Activated T-helper 1 cell treated with anti-CD3 and anti-CD28 coated beads, Interleukin-2, amount 50 U/mL, for 16 hours (primary cell): ENCODE measurements around the gene PHF3.

Experiments
- DNase-seq, 2 donors: peaks; one replicate each; pipeline ENCODE4 v3.0.0-alpha.2; 2020; ENCODE audit warnings: low read depth in 1 of 2, low spot score in 1 of 2

The PHF3 gene

DNA sequence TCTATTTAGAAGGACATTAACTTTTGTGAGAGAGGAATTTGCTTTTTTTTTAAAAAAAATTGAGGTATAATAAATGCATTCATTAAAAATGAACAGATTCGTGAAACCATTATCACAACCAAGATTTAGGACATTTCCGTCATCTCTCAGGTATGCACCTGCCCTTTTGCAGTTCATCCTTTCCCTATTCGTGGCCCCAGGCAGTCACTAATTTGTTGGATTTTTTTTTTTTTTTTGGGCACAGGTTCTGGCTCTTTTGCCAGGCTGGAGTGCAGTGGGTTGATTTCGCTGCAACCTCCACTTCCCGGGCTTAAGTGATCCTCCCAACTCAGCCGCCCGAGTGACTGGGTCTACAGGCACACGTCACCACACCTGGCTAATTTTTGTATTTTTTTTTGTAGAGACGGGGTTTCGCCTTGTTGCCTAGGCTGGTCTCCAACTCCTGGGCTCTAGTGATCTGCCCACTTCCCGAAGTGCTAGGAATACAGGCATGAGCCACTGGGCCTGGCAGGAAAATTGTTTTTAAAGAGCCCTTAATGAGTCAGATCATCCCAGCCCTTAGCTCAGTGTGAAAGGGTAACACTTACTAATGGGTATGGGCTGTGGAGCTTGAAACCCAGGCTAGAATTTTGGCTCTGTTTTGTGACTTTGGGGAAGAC is 9.2 kb downstream of the PHF3 start:
- DNase-seq, result no peak

DNA sequence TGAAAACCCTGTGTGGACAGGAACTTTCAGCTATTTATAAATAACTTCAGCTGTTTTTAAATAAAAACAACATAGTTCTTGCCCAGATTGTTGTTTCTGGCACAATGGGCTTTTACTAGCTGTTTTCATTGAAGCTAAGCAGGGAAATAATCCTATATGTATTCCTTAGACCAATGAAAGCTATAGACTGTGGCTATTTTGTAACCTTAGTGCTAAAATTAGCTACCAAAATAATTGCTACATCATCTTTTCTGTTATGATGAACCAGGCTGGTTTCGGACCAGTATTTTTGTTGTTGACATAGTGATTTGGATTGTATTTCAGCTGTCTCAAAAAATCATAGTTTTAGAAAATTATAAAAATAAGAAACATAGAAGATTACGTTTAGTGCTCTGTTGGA is 13.7 kb downstream of the PHF3 start:
- no peak for DNase-seq

DNA sequence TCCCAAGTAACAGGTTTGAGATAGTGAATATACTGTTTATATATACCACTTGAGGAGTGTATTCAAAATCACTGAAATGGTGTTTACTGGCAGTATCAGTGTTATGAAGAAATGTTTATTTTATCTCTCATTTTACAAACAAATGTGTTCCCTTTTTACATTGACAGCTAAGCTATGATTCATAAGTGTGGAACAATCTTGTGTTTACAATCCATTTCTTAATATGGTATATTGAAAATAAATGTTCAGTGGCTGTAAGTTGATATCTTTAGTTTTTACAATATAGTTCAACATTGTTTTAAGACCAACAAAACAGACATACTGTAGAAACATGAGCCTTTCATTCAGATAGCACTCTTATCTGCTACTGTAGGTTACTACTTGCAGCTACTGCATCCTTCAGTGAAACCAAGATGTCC is 14.3 kb downstream of the PHF3 start:
- no peak for DNase-seq

DNA sequence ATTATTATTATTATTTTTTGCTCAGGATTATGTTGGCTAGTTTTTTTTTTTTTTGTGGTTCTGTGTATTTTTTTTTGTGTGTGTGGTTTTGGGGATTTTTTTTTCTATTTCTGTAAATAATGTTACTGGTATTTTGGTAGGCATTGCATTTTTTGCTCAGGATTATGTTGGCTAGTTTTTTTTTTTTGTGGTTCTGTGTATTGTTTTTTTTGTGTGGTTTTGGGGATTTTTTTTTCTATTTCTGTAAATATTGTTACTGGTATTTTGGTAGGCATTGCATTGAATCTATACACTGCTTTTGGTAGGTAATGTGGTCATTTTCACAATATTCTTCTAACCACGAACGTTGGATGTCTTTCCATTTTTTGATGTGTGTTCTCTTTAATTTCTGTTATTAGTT is 17.4 kb downstream of the PHF3 start:
- DNase-seq, result no peak

DNA sequence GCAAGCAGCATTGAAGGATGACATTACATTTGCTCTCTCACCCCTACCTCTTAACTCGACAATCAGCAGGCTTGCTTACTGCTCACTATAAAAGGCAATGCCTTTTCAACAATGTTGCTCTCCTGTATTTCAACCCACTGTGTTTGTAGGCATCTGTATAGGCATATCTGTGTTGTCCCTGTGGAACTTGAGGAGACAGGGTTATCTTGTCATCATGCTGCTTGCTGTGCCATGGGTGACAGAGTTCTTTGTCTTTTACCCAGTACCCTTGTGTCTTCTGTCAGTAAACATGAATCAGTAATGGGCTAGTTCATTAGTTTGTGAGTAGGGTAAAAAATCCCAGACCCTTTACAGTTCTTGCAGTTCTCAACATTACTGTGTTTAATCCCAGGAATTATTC is 25.2 kb downstream of the PHF3 start:
- DNase-seq, result no peak

DNA sequence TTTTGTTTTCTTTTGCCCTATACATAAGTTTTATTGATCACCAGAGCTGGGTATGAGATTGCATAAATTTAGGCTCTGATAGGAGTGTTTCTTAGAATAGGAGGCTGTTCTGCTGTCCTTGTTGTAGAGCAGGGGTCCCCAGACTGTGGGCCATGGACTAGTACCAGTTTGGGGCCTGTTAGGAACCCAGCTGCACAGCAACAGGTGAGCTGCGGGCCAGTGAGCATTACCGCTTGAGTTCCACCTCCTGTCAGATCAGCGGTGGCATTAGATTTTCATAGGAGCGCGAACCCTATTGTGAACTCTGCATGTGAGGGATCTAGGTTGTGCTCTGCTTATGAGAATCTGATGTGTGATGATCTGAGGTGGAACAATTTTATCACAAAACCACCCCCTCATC is 26.2 kb downstream of the PHF3 start:
- no peak for DNase-seq

DNA sequence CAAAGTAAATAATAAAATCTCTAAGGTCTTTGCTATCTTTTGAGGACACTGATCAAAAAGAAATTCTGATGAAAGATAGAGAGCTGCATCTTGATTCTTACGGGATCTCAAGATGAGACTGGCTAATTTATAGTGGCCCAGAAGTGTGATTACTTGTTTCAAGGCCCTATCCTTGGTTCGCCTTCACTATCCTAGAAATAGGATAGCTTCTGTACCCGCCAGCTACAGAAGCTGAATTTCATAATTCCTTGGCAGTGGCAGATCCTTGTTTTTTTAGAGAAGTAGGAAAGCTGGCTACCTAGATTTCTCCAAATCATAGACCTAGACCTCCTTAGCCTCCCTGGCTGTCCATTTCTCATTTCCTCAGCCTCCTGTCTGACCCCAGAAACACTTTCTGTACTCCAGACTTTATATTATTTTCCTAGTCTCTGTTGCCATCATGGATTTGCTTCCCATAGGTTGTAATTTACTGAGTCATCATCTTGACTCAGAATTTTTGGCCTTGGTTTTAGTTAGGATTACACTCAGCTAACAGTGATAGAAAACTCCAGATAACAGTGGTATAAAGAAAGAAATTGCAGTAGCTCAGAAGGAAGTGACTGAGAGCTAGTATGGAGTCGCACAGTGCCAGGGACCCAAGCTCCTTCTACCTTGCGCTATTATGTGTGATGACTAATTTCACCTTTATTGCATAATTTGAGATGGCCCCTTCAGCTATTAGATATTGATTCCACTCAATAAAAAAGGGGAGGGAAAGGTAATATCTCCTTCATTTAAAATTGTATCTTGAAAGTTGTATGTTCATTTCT is 27.7 kb downstream of the PHF3 start:
- DNase-seq, result no peak

DNA sequence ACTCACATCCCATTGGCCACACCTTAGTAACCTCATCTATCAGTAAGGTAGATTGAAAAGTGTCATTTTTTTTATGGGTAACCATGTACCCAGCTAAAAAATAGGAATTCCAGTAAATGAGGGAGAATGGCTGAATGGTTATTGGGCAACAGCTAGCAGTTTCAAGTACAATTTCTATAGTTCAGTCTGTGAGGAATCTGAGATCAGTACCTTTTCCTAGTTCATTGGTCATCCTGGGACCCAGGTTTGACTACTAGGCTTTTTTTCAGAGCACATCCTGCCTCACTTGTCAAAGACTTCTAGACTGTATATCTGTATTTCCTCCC is 28.3 kb downstream of the PHF3 start:
- DNase-seq, result no peak

DNA sequence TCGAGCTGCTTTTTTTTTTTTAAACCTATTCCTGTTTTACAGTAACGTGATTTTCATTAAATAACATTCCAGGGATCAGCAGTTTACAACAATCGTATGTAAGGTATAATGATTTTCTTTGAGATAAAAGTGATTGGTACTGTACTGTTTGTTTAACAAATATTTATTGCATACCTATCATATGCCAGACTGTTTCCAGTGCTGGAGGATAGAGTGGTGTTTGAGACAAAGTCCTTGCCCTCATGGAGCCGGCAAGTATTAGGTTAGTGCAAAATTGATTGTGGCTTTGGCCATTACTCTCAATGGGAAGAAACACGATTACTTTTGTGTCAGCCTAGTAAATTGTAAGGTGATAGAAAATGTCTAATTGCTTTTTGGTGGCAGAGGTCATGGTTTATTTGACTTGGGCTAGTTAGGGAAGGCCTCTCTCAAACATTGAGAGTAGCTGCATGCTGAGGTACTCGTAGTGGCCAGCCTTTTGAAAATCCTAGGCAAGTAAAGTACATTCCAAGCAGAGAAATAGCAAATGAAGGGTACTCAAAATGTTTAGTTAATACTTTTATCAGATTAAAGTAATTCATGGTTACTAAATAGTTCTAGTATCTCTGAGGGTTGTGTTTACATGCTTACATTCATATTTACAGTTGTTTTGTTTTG is 35.6 kb downstream of the PHF3 start:
- DNase-seq, result no peak

DNA sequence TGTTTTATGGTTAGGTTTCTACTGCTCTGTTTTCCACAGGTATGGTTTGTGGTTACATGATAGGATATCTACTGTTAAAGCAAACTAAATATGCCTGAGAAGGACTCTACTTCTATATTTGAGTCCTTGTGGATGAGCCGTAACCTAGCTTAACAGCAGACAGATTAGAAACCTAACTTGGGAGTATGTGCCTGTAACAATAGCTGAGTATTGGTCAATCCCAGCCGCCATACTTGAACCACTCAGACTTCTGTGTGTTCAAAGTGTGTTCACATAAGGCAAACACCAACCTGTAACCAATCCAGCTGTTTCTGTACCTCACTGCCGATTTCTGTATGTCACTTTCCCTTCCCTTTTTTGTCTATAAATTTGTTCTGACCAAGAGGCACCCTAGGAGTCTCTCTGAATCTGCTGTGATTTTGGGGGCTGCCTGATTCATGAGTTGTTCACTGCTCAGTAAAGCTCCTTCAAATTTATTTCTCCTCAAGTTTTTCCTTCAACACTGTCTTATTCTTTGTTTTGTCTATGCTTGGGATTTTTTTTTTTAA is 37.1 kb downstream of the PHF3 start:
- no peak for DNase-seq

DNA sequence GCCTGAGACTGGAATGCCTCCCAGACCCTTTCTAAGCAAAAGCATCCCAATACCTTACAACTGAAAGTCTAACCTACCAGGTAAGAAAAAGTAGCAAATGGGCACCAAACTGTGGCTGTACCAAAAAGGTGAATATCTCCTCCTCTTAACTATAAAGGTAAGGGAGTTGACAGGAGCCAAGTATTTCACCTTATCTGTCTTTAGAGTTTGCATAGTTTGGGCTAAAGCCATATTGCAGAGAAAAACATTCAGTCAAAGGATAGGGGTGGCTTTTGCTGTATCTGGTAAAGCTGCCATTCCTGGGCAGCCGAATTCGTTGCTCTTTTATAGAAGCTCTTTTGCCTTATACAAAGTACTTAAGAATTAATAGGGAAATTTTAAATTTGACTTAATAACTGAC is 38.1 kb downstream of the PHF3 start:
- DNase-seq, result no peak

DNA sequence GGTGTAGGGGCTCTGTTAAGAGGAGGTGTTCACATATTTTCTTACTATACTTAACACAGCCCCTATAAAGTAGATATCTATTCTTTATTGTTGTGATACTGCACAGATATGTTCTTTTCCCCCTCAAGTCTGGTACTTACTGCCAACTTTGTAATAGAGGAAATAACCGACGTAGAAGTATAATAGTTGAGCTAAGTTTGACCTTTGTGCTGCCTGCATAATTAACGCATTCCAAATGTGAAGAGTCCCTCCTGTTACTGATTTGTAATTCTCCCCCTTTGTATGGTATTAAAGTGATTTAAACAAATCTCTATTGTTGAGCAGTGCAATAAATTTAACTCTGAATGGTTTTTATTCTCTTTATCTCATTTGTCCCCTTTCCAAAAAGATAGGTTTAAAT is 39.0 kb downstream of the PHF3 start:
- DNase-seq, result no peak

DNA sequence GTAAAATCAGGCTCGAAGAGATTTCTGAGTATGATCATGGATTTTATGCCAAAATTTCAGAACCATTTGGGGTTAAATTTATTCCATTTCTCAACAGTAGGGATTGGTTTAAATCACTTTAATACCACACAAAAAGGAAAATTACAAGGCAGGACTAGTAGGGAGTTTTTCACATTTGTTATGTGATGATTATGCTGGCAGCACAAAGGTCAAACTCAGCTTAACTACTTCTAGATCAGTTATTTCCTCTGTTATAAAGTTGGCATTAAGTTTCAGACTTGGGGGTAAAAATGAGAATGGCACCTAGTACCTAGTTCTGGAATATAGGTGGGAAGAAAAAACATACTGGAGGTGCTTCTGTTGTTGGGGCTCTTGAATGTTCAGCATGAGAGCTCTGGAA is 39.5 kb downstream of the PHF3 start:
- DNase-seq, result no peak

DNA sequence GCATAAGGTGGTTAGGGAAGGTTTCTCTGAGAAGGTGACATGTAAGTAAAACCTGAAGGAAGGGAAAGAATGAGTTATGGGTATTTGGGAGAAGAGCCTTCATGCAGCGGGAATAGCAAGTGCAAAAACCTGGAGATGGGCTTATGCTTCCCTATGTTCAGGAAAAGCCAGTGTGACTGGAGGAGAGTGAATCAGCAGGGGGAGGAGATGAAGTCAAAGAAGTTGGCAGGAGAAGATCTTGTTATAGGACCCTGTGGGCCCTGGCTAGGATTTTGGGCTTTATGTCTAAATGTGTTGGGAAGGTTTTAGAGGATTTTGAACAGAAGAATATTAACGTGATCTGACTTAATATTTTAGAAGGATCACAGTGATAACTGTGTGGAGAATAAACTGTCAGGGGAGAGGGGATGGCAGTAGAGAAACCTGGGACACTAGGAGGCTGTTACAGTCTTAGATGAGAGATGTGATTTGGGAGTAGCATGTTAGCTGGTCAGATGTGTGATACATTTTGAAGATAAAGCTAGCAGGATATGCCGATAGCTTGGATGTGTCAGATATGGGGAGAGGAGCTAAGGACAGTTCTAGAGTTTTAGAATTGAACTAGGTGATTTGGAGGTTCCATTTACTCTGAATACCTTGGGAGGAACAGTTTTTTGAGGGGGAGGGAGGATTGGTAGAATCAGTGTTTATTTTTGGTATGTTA is 41.0 kb downstream of the PHF3 start:
- no peak for DNase-seq

DNA sequence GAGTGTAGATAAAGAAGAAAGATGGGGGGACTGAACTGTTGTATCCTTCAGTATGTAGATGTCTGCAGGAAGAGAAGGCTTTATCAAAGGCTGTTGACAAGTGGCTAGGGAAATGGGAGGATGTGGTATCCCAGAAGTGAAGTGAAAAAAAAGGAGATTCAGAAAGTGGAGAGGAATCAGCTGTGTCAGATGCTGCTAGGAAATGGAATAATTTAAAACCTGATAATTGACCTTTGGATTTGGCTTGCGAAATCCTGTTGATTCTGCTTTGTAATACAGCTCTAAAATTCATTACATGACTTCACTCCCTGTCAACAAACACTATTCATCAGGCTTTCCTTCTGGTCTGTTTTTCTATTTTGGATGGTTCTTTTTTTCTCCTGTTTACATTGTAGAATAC is 41.7 kb downstream of the PHF3 start:
- no peak for DNase-seq

DNA sequence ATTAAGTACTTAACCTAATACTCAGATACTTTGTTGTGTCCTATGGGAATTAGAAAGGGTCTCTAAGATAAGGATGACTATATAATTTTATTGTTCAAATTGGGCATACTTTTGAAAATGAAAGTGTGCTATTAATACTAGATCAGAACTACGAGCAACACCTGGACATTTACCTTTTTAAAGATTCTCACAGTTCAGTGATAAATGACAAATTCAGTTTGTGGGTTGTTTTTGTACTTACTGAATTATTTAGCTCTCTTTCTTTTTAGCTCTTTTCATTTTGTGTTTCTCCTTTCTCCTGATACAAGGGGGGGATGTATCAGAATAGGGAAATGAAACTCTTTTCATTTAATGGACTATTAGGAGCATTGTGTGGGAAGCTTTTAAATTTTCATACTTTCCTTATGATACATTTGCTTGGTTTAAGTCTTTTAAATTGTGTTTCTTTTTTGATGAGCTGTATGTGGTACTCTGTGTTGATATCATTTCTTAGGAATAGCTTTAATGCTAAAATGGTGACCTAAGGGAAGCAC is 47.5 kb downstream of the PHF3 start:
- DNase-seq, result no peak

DNA sequence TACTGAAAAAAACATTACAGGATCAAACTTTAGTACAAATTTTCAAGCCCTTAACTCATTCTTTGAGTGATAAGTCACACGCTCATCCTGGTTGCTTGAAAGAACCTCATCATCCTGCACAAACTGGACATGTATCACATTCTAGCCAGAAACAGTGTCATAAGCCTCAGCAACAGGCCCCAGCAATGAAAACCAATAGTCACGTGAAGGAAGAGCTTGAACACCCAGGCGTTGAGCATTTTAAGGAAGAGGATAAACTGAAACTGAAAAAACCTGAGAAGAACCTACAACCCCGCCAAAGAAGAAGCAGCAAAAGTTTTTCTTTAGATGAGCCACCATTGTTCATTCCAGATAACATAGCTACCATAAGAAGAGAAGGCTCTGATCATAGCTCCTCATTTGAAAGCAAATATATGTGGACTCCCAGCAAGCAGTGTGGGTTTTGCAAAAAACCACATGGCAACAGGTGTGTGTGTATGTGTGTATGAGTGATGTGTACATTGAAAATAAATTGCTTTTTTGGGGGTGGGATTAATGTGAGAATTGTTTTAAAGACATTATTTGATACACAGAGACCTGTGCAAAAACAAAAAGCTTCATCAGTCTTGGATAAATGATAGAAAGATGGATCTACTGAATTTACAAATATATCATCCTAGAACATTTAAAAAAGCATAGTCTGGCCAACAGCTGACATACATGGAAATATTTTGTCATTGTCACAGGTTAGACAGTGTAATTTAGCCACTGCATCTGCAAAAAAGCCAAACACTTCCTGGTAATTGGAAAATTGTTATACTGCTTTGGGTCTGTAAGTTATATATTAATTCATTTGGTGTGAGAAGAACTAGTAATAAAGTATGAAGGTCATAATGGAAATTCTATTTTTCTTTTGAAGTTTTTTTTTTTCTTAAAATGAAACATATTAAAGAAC is 50.1 kb downstream of the PHF3 start:
- DNase-seq, result no peak

DNA sequence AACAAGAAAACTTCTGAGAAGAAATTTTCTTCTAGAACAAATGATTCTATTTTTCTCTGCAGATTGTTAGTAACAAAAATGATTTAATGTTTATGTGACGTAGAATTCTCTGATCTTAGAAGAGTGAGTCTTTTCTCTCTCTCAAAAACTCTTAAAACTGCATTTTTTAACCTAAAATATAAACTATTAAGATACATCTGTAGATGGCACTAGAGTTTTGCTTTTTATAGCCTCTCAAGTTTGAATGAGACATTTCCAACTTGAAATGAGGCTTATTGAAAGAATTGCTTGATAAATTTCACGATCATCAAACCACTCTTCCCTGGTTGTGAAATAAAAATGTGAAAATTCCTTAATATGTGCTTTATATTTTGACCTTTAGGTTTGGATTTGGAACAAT is 53.8 kb downstream of the PHF3 start:
- DNase-seq, result no peak

DNA sequence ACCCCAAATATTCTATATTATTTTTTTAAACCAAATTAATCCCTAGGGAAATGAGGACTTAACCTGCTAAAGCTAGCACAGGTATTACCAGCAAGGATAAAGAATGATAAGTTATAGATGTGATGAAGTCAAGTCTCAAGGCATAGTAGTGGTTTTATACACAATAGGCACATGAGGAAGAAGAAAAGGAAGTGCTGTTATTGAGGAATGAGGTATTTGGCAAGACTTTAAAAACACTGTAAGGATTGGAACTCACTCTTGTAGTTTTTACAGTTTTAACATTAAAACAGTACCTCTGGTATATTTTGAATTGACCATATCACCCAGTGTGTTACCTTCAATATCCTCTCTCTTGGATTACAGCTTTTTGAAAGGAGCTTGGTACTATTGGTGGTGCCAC is 54.6 kb downstream of the PHF3 start:
- DNase-seq, result no peak

DNA sequence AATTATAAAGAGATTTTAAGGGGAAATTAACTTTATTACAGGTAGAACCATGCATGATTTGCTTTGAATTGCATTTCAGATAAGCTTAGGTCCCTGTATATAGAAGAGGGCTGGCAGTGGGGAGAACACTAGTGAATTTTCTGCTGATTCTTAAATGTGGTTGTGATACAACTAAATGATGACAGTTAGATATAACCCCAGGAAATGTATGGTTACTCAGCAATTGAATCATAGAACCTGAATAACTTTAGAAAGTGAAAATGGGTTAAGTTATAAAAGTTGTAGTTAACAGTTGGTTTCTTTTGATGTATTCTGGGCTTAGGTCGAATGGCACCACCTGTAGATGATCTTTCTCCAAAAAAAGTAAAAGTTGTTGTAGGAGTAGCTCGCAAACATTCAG is 70.1 kb downstream of the PHF3 start:
- no peak for DNase-seq
